HG02623 (cell line): Measurements from ENCODE around the gene CEP97.

Source experiments
- ATAC-seq: cut with Tn5 transposase; IDR thresholded peaks from one replicate; pipeline ENCODE4 v1.9.1; 2021; ENCODE audit warnings: moderate library complexity; ENCODE audit not compliant: unreplicated experiment

CEP97 gene

DNA sequence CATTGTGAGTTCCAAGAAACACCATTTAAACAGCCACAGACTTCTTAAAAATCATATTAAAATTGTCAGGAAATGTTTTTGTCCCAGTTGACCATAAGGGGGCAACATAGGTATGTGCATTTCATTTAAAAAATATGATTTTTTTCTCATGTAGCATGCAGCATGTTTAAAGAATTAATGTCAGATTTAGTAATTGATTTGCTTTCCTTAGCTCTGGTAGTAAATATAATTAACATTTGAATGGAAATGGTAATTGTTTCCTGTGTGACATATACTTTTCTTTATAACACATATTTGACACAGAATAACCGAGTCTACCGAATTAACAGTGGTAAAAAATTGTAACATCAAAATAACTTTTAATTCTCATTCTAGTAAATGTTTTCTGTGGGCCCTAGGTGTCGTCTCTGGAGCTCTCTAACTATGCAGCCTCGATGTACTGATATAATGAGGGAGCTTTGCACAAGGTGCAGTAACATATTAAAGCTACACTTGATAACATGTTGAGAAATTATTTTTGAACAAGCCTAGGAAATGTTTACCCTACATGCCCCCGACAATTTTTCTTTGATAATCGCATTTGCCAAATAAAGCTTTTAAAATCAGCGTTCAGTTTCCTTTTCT, 89.5 kb downstream of the CEP97 start:
- ATAC-seq = no peak

DNA sequence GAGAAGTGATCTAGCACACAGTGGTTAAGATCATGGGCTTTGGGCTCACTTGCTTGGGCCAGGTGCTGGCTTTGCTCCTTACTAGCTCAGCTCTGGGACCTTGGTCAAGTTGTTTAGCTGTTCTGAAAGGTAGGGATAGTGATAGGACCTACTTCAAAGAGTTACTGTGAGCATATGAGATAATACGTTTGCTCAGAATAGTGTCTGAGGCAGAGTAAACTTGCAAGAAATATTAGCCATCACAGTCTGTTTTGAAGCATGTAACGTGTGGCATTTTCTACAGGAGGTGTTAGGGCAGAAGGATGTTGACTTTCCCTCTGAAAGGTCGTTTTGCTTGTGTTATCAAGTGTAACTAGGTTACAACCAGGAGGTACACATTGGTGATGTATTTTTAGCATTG, 90.4 kb downstream of the CEP97 start:
- no peak for ATAC-seq

DNA sequence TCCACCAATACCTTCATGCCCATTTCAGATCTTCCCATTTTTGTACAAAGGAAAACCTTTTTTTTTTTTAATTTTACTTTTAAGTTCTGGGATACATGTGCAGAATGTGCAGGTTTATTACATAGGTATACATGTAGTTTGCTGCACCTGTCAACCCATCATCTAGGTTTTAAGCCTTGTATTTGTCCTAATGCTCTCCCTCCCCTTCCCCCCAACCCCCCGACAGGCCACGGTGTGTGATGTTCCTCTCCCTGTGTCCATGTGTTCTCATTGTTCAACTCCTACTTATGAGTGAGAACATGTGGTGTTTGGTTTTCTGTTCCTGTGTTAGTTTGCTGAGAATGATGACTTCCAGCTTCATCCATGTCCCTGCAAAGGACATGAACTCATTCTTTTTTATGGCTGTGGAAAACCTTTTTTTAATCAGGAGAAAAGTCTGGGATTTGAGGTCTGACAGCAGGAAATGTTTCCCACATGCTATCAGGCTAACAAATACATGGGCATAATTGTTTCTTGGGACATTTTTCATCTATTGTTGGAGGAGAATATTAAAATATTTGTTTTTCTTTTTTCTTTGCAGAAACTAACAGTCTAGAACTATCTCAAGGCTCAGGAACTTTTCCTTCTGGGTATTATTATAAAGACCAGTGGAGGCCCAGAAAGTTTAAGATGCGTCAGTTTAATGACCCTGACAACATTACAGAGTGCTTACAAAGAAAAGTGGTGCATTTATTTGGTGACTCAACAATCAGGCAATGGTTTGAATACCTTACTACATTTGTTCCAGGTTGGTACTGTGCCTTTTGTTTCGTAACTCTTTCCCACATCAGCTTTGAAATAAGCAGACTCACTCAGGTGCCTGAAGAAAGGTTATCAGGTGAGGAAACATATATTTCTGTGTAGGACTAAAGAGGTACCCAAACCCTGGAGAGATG, 92.1 kb downstream of the CEP97 start:
- no peak for ATAC-seq

DNA sequence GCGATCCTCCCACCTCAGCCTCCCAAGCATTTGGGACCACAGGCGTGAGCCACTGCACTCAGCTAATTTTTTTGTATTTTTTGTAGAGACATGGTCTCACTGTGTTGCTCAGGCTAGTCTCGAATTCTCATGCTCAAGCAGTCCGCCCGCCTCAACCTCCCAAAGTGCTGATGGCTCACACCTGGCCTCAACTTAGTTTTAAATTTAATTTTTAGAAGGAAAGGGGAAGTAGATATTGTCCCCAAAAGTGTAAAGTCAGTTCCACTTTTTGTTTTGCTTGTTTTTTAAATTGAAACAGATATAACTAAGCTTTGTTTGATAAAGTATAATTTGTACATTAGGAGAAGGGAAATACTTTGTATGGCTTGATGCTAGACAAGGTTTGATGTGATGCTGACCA, 93.6 kb downstream of the CEP97 start:
- ATAC-seq = no peak

DNA sequence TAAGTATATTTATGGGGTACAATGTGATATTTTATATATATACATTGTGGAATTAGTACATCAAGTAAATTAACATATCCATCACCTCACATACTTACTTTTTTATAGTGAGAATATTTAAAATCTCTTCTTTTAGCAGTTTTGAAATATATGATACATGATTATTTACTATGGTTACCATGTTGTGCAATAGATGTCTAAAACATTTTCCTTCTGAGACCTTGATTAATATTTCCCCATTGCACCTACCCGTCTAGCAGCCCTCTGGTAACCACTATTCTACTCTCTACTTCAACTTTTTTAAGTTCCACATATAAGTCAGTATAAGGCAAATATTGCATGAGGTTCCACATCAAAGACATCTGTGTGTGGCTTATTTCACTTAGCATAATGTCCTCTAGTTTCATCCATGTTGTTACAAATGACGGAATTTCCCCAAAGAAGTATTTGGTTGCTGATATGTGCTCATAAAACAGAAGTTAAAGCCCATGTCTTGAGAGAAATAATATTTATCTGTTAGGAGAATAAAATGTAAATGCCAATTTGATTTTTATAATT, 95.3 kb downstream of the CEP97 start:
- ATAC-seq = peak; percentile 46
